ENCODE results near the gene RFESD.

- TF ChIP-seq, protein P1, sequence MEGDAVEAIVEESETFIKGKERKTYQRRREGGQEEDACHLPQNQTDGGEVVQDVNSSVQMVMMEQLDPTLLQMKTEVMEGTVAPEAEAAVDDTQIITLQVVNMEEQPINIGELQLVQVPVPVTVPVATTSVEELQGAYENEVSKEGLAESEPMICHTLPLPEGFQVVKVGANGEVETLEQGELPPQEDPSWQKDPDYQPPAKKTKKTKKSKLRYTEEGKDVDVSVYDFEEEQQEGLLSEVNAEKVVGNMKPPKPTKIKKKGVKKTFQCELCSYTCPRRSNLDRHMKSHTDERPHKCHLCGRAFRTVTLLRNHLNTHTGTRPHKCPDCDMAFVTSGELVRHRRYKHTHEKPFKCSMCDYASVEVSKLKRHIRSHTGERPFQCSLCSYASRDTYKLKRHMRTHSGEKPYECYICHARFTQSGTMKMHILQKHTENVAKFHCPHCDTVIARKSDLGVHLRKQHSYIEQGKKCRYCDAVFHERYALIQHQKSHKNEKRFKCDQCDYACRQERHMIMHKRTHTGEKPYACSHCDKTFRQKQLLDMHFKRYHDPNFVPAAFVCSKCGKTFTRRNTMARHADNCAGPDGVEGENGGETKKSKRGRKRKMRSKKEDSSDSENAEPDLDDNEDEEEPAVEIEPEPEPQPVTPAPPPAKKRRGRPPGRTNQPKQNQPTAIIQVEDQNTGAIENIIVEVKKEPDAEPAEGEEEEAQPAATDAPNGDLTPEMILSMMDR (IDR thresholded peaks at IDR 0.05): no peak
- TF ChIP-seq POLR2A (IDR thresholded peaks at IDR 0.05) (no peak), POLR2AphosphoS5 (IDR thresholded peaks at IDR 0.05) (no peak)
These were observed 18.4 kb upstream of the RFESD start for GRCh38 chr5:95627971-95628810.
